K562 (cell line): ENCODE results near the gene FLII. TPM values are rescaled to one million over a fixed set of nuclear protein-coding genes. Genes with fewer than 3 reads are reported as not detected.
A peak's percentile ranks its signal among the peaks of the same experiment; 100 is the strongest.

ENCODE experiments used
- C11orf30 ChIP-seq: fragments of 450-650 bp; IDR thresholded peaks from 2 replicates; pipeline ENCODE4 v1.6.1; 2016; ENCODE audit warnings: low read depth, mild to moderate bottlenecking
- CLOCK ChIP-seq: fragments of 250-450 bp; sonication (Bioruptor Pico); IDR thresholded peaks from 2 replicates; pipeline ENCODE4 v1.4.0; 2020; ENCODE audit warnings: mild to moderate bottlenecking, moderate library complexity, borderline replicate concordance
- CREB5 ChIP-seq: fragments of 250-450 bp; sonication (Bioruptor Pico); IDR thresholded peaks from 2 replicates; pipeline ENCODE4 v1.5.0; 2020; ENCODE audit warnings: mild to moderate bottlenecking
- ERF ChIP-seq: fragments of 450-650 bp; formaldehyde crosslinking; IDR thresholded peaks from 2 replicates; pipeline ENCODE4 v1.4.0; 2020; ENCODE audit warnings: mild to moderate bottlenecking, mixed read lengths
- FOXJ2 ChIP-seq: fragments of 200-800 bp; sonication (Bioruptor generic); IDR thresholded peaks from 2 replicates; pipeline ENCODE4 v1.6.1; 2016; ENCODE audit warnings: missing genetic modification characterization, missing compliant biosample characterization
- GATAD2B ChIP-seq: fragments of 450-650 bp; IDR thresholded peaks from 2 replicates; pipeline ENCODE4 v1.6.1; 2017; ENCODE audit warnings: mild to moderate bottlenecking, borderline replicate concordance
- HNRNPLL ChIP-seq: fragments of 200-400 bp; formaldehyde crosslinking; IDR thresholded peaks from 2 replicates; pipeline ENCODE4 v1.6.1; 2017; ENCODE audit warnings: low read length, low read depth, mild to moderate bottlenecking; ENCODE audit not compliant: poor library complexity, severe bottlenecking
- MLLT1 ChIP-seq, 2 experiments: fragments of 450-650 bp; IDR thresholded peaks; 2 replicates each; pipeline ENCODE4 v1.6.1; 2016
- NBN ChIP-seq: fragments of 450-650 bp; IDR thresholded peaks from 2 replicates; pipeline ENCODE4 v1.6.1; 2016; ENCODE audit warnings: low read depth, mild to moderate bottlenecking
- NR2C1 ChIP-seq, 2 experiments: fragments of 450-650 bp; IDR thresholded peaks; 2 replicates each; pipeline ENCODE4 v1.6.1; 2017; ENCODE audit warnings: mild to moderate bottlenecking in 2 of 2, antibody characterized with exemption in 1 of 2, inconsistent platforms in 1 of 2, missing compliant biosample characterization in 1 of 2, missing genetic modification characterization in 1 of 2
- PTBP1 ChIP-seq: fragments of 200-400 bp; formaldehyde crosslinking; IDR thresholded peaks from 2 replicates; pipeline ENCODE4 v1.6.1; 2017; ENCODE audit warnings: low read depth, low read length
- PURB ChIP-seq: sonication (generic); formaldehyde crosslinking; IDR thresholded peaks from 2 replicates; pipeline ENCODE4 v1.9.0; 2021; ENCODE audit warnings: low read depth, mild to moderate bottlenecking, missing genetic modification reagents
- RUNX1 ChIP-seq: sonication (generic); IDR thresholded peaks from 2 replicates; pipeline ENCODE4 v1.6.1; 2016; ENCODE audit warnings: antibody characterized with exemption, low read depth
- SMARCA5 ChIP-seq: fragments of 450-650 bp; IDR thresholded peaks from 2 replicates; pipeline ENCODE4 v1.6.1; 2016
- SRSF1 ChIP-seq: fragments of 200-400 bp; formaldehyde crosslinking; IDR thresholded peaks from 2 replicates; pipeline ENCODE4 v1.6.1; 2017; ENCODE audit warnings: mild to moderate bottlenecking, low read depth, low read length, moderate library complexity
- TAL1 ChIP-seq: fragments of 450-650 bp; IDR thresholded peaks from 2 replicates; pipeline ENCODE4 v1.6.1; 2016; ENCODE audit warnings: mild to moderate bottlenecking
- ZBTB26 ChIP-seq: fragments of 450-650 bp; formaldehyde crosslinking; IDR thresholded peaks from 2 replicates; pipeline ENCODE4 v1.4.0; 2022; ENCODE audit warnings: missing genetic modification characterization
- ZBTB33 ChIP-seq: sonication (generic); formaldehyde crosslinking; IDR thresholded peaks from 2 replicates; pipeline ENCODE4 v1.8.1; 2023; ENCODE audit warnings: mild to moderate bottlenecking, missing genetic modification reagents
- ZNF253 ChIP-seq: fragments of 250-450 bp; sonication (Bioruptor Pico); conservative IDR thresholded peaks from 2 replicates; pipeline ENCODE4 v1.6.1; 2021; ENCODE audit warnings: mild to moderate bottlenecking
- polyA plus RNA-seq, 8 experiments: library from polyadenylated mRNA; depleted of rRNA in 4 of 8; stranded (reverse) in 5 of 8; unstranded in 3 of 8; fragments of >200 nt; fragmentation: Nextera tagmentation in 2 of 8; fragmentation: Illumina TruSeq in 1 of 8; extraction: Ambion mirVana in 2 of 8; extraction: Trizol in 1 of 8; gene quantifications; 2 replicates each; pipeline versions ENCODE4 v1.2.1 to v1.2.3, GENCODE V29; 2011 to 2014; ENCODE audit warnings: inconsistent platforms in 1 of 8, missing spikeins in 1 of 8
- total RNA-seq, 7 experiments: library from RNA; depleted of rRNA in 6 of 7; stranded (reverse); fragments of >200 nt in 6 of 7; fragmentation: Illumina TruSeq in 2 of 7; extraction: Trizol in 2 of 7; gene quantifications; 2 replicates each; pipeline versions ENCODE4 v1.2.1 to v1.2.3, GENCODE V29; 2011 to 2021; ENCODE audit warnings: low replicate concordance in 1 of 7

The FLII gene
- total and polyA plus RNA-seq, 9 of the 15 experiments (the other 6 are each of a cell fraction or from before 2014, with no cell fraction given), result 11.7 to 126 (median 82.5) TPM

GRCh38 chr17:18260332-18261145 lies 2.0 kb upstream of the FLII start, which contains the start of gene MIEF2 (continued):
- TF ChIP-seq SRSF1 (no peak), C11orf30 (no peak), NBN (no peak), CLOCK (CRISPR knock-in tag) (no peak), CREB5 (CRISPR knock-in tag) (no peak), PTBP1 (no peak), SMARCA5 (no peak), MLLT1 (IDR thresholded peaks at IDR 0.05) (no peak), FOXJ2 (tag) (no peak), ERF (CRISPR knock-in tag) (no peak), NR2C1 (IDR thresholded peaks at IDR 0.05) (no peak), NR2C1 (tag; IDR thresholded peaks at IDR 0.05) (no peak), PURB (CRISPR knock-in tag) (no peak), GATAD2B (no peak), ZNF253 (CRISPR knock-in tag) (no peak), TAL1 (no peak), HNRNPLL (peak; percentile 52), ZBTB26 (CRISPR knock-in tag) (no peak), ZBTB33 (no peak), RUNX1 (no peak)
